Choroid plexus epithelial cell (primary cell): ENCODE data around the gene HIVEP3.

Experiments used
- DNase-seq: peaks from one replicate; pipeline ENCODE4 v3.0.0-alpha.2; 2010; ENCODE audit warnings: low read depth
- H3K4me3 ChIP-seq: 2 replicates; pipeline ENCODE4 v1.5.1; 2011; ENCODE audit warnings: low read depth, mild to moderate bottlenecking, control low read depth, low read length, moderate library complexity
- TF ChIP-seq, protein P1 (sequence below): conservative IDR thresholded peaks from 2 replicates; pipeline ENCODE4 v1.5.1; 2011; ENCODE audit warnings: low read depth, mild to moderate bottlenecking, control low read depth, inconsistent platforms, low read length, moderate library complexity

Gene HIVEP3

DNA sequence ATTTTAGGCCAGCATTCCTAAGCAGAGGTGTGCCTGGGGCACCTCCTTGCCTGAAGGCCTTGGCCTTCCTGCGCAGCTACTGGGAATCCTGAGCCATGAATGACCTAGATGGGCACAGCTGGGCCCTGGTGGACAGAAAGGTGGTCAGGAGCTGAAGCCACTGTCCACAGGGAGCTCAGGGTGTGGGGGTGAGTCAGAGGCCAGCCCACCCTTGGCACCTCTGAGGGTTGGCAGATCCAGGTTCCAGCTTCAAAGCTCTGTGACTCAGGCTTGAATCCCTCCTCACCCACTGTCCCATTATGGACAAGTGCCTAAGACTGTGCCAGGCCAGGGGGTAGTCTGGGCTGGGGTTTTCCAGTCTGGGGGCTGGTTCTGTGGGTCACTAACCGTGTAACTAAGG, 427.8 kb downstream of the HIVEP3 start:
- H3K4me3 ChIP-seq = no peak overlapping the region
- DNase-seq = no peak
- TF ChIP-seq, protein P1, sequence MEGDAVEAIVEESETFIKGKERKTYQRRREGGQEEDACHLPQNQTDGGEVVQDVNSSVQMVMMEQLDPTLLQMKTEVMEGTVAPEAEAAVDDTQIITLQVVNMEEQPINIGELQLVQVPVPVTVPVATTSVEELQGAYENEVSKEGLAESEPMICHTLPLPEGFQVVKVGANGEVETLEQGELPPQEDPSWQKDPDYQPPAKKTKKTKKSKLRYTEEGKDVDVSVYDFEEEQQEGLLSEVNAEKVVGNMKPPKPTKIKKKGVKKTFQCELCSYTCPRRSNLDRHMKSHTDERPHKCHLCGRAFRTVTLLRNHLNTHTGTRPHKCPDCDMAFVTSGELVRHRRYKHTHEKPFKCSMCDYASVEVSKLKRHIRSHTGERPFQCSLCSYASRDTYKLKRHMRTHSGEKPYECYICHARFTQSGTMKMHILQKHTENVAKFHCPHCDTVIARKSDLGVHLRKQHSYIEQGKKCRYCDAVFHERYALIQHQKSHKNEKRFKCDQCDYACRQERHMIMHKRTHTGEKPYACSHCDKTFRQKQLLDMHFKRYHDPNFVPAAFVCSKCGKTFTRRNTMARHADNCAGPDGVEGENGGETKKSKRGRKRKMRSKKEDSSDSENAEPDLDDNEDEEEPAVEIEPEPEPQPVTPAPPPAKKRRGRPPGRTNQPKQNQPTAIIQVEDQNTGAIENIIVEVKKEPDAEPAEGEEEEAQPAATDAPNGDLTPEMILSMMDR = no peak

DNA sequence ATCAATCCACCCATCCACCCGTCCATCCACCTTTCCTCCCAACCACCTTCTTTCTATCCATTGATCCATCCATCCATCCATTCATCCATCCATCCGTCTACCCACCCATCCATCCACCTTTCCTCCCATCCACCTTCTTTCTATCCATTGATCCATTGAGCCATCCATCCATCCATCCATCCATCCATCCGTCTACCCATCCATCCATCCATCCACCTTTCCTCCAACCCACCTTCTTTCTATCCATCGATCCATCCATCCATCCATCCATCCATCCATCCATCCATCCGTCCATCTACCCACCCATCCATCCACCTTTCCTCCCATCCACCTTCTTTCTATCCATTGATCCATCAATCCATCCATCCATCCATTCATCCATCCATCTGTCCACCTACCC, 429.2 kb downstream of the HIVEP3 start:
- TF ChIP-seq, protein P1 = no peak

DNA sequence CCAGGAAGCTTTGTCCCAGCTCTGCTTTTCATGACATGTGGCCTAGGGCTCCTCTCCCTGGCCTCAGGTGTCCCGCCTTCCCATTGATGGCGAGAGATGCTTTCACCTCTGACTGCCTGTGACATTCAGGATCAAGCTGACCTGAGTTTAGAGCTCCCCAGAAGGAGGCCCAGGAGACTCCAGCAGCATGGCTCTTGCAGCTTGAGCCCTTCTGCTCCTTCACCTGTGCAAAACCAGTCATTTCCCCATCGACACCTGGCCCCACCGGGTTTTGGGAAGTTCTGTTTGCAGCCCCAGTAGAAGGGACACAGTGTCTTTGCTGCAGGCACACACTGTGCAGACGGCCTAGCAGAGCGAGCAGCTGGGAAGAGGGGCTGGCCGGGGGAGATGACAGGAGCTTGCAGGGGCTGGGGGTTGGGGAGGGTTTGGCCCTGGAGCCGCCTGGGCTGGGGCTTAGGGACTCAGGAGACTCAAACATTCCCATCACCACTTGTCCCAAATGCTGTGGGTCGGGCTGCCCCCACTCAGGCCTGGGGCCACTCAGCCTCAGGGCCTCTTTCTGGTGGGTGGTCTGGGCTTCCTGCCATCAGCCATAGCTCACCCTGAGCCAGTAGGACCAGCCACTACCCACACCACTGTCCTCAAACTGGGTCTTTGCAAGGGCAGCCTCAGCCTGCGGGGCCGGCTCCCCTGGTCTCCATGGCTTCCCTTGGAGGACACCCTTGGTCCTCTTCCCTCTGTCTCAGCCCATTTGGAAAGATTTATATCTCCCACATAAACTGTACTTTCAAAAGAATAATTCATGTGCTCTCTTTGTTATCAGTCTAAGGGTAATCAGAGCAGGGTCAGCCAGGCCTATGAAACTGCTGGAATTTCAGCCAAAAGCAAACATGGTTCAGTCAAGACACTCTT, 430.4 kb downstream of the HIVEP3 start:
- no peak overlapping the region for H3K4me3 ChIP-seq
- TF ChIP-seq, protein P1 = no peak
- no peak for DNase-seq

More for the DNA sequence above, 429.2 kb downstream of the HIVEP3 start:
- H3K4me3 ChIP-seq = no peak overlapping the region
- no peak for DNase-seq

DNA sequence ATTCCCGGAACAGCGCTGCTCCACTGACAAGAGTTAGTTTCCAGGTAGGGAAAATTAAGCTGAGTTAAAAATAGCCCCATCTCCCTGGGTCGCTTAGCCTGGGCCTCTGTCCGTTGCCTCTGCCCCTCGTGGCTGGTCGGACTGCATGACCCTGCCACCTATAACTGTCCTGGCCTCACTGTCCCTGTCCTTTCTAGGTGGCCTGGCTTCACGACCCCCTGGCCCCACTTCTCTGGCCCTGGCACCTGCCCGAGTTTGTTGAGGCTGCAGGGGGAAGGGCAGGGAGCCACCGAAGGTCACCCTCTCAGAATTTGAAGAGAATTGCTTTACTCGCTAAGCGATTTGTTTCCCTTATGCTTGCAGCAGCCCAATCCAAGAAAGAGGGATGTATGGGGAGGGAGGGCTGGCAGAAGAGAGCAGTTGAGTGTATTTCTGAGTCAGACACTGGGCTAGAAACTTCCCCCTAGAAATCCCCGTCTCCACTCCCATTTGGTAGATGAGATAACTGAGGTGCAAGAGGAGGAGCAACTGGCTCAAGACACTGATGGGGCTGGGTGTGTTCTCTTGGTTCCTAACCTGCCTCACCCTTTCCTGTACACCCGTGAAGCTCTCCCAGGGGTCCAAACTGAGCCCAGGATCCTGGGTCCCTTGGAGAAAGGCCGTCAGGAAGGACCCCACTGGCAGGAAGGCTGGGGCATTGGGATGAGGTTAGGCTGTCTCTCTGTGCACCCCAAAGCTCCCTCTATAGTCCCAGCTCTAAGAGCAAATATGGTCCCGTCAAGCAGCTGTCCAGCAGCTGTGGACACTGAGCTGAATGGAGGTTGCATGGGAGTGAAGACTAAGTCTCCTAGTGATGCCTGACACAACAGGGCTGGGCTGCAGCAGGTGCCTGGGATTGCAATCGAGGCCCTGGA, 431.3 kb downstream of the HIVEP3 start:
- H3K4me3 ChIP-seq = no peak overlapping the region
- no peak for DNase-seq
- TF ChIP-seq, protein P1 = no peak

GRCh38 chr1:41486371-41487125, 432.2 kb downstream of the HIVEP3 start:
- peak; percentile 72 for DNase-seq

GRCh38 chr1:41486053-41486370, 432.7 kb downstream of the HIVEP3 start:
- TF ChIP-seq, protein P1 = no peak
- DNase-seq = no peak
- H3K4me3 ChIP-seq = no peak overlapping the region

More at GRCh38 chr1:41486371-41487125, 432.2 kb downstream of the HIVEP3 start:
- TF ChIP-seq, protein P1 = no peak
- no peak overlapping the region for H3K4me3 ChIP-seq
